ENCODE data around the gene GPC6.
A peak's percentile ranks its signal among the peaks of the same experiment; 100 is the strongest.
"Not testable (repeated sequence)": the region's sequence is repeated elsewhere in the genome, so short reads cannot be mapped to it uniquely, and the experiment has no call there.

GPC6 gene

DNA sequence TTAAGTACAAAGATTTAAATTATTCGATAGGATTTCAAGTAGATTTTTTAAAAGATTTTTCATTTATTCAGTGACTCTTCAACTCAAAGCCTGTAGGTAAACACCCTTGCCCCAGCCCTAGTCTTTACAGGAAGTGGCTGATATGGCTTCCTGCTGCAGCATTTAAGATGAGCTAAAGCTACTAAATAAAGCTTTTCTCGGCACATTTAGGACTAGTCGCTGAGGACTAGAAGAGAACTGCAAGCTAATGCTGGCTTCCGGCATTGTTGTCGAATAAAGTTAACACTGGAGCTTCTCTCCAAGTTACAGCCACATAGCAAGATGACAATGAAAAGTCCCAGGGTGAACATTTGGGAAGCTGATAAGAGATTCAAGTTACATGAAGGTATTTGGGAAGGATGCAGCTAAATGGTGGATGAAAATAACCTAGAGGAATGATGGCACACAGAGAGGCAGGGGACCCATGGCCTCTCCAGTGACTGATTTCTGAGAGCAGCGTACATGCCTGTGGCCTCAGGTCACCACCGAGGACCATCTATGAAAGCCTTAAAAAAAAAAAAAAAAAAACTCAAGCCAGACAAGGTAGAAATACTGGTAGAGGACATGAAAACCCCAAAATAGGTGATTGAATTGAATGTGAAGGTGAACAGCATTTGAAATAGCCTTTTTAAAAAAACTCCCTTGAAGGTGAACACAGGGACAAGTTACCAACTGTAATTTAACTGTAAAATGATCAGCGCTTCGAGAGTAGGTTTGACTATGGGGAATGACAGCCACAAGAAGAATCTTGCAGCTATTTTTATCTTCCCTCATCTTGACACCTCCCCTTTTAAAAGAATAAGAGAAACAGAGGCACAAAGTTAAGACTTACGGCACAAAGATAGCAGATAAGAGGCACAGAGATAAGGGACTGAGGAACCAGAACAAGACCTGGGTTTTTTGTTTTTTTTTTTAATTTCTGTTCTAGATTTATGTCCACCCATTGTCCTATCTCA, 1097.5 kb downstream of the GPC6 start:
- DNase-seq: peak; percentile 65 to 69

DNA sequence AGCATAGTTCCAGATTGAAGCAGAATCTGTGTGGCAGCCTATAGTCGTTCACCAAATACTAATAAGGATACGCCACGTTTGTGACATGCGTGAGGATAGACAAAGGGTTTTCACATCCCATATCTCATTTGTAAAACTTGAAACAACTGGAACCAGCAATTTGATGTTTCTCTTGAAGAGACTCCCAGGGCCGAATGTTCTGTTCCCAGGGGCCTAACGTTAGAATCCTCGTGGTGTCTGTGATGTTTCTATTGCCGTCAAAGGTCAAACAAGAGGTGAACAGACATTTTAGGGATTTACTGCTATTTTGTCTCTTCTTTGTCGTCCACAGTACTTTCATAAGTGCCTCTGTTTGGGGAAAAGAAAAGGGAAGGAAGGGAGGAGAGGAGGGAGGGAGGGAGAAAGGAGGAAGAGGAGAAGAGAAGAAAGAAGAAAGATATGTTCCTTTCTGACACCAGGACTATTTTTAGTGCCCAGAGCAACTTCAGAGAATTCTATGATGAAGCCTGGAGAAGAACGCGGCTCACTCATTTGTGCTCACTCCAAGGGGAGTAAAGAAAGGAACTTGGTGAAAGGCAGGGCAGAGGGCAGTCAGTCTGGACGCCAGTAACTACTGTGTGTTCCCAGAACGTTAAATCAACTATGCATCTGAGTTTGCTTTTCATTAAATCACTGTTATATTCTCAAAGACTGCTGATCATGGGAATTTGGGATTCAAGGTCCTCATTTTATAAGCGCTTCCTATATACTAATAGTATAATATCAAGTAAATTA, 1098.3 kb downstream of the GPC6 start:
- DNase-seq: no peak

DNA sequence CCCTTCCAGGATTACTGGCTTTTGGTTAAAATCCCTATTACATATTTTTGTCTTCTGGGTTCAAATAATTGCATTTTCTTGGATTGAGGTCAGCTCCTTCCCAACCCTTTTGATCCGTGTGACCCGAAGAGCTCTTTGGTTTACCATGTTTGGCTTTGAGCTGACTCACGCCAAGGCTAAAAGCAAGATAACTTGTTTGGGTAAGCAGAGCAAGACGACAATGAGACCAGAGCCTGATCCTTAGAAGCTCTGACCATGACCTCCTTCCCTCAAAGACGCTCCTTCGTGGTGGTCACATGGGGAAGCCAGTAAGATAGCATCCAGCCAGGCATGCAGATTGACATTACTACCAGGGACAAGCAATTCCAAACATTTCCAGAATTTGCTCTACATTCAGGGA, 1099.0 kb downstream of the GPC6 start:
- DNase-seq: no peak

DNA sequence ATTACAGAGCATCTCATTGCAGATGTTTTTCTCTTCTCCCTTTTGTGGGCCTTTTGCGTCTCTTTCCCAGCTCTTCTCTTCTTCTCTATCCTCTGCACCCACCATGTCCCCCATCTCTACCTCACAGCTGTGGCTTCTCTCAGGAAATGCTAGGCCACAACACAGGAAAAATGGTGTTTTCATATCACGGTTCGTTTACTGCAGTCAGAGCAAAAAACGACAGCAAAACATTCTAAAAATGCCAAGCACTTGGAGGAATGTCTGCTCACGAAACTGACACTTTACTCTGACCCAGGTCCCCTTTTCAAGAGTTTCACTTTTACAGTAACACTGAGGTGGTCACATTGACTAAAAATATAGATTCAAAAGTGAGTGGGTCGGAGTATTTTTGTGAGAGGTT, 1100.7 kb downstream of the GPC6 start:
- DNase-seq: no peak

DNA sequence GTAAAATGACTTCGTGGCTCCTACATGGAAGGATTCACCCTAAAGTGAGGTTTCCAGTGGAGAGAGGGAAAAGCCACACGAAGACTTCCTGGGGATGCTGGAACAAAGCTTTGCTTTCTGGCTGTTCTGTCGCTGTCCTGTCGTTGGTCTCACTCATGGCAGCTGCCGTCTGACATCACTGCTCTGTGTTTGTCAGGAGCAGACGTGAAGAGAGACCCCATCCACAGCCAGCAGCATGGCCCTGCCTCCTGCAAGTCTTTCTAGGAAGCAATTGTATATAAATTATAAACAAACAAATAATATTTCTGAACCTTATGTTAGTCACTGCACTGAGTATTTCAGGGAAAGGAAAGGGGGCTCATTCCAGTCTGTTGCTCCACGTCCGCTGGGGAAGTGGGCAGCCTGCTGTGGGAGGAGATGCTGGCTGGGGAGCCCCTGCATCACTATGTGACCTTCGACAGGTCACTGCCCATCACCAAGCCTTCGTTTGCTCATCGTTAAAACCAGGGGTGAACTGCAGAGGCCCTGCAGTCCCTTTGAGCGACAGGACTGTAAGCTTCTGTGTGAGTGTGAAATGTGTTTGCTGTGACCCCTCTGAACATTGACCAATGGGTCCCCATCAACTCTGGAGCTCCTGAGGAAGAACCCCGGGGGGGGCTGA, 1101.9 kb downstream of the GPC6 start:
- no peak for DNase-seq

DNA sequence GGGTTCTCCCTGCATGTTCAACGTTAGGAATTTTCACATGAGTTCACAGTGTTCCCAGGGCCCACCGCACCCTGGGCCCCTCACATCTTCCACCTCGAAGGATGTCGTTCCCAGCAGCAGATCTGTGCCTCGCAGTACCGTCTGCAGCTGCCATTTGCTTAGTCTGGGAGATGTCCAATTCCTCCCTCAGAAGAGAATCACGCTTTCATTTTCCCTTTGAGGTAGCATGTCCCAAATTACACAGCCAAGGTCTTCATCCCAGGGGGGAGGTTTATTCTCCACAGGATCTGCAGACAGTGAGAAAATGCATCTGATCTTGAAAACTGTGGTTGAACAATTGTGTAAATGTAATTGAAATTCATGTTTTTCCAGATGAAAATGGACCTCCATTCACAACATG, 1102.7 kb downstream of the GPC6 start:
- no peak for DNase-seq

DNA sequence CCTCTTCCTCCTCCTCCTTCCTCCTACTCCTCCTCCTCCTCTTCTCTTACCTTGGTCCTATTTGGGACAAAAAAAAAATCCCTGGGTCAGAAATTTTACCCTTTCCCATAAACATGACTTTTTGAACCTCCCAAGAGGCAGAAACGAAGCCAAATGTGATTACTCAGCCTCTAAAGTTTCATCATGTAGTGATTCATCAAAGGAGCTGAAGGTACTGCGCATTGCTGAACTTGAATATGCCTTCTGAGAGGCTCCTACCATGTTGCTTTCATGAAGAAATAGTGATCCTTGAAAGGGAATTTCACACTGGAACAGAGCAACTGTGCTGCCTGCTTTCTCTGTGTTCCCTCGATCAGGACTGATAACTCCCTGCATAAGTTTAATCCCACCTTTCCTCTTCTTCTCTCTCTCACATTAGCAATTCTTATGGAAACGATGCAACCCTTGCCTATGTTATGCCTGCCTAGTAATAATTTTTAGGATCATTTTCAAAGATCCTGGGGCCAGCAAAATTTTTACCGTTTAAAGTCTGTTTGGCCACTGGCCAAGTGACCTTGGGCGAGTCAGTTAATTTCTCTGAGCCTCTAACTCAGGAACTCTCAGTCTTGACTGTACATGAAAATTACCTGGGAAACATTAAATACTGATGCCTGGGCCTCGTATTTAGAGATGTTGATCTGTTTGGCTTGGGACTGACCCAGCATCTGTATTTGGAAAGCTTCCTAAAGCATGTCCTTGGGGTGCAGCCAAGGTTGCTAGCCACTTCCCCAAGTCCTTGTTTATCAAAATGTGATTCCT, 1103.3 kb downstream of the GPC6 start:
- no peak for DNase-seq

DNA sequence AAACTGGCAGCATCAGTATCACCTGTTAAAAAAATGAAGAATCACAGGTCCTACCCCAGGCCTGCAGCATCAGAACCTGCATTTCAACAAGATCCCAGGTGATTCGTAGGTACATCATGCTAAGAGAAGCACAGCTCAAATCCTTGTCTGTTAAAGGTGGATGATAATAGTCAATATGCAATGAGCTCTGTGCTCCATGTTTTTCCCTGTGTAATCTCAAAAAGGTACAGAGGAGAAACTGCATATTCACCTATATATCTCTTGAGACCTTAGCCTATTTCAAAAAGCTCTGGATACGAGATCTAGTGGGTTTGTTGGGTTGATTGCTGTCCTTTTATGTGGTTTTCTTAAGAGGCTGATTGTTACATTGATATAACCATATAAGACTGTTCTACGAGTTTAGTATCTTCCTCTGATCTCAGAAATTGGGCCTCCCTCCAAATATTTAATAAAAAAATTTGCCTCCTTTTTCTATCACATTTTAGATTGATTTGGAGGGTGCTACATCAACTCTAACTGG, 1104.0 kb downstream of the GPC6 start:
- DNase-seq: no peak

DNA sequence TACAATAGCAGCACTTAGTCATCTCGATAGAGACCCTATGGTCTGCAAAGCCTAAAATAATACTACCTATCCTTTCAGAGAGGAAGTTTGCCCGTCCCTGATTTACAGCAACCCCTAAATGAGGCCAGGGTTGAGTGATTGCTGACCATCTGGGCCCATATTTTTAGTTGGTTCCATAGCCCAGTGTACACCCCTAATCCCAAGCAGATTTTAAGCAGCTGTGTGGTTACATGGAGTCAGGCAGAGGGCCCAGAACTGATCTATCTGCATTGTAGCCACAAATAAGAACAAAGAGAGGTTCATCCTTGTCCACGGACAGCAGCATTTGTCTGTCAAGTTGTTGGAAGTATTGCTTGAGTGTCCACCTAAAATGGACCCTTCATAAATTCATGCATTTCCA, 1104.7 kb downstream of the GPC6 start:
- no peak for DNase-seq

DNA sequence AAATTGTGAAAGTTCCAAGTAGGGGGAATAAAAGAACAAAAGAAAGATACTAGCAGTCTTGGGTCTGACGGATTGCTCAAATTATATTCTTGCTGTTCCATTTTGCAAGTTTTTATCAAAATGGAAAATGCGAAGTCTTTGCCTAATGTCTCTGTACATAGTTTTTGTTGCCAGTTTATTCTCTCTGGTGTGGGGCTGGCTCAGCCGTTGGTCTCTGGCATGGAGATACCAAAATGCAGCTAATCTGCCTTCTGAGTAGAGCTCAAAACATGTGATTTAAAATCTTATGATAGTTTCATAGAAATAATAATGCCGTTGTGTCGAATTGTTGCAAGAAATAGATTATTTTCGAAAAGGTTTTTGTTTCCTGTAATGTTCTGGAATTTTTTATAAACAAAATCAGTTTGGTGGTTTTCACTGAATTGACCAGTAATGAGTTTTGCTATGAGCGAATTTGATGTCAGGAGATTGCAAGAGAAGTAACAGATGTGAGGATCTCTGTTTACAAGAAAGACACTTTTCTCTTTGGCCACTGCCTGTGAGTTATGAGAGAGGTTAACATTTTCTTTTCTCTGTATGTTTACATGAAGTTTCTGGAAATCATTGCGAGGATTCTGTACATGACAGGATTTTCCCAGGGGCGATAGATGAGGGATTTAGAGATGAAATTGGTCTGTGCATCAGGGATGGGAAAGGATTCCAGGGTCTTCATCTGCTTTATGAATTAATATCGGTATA, 1105.9 kb downstream of the GPC6 start:
- DNase-seq: no peak

DNA sequence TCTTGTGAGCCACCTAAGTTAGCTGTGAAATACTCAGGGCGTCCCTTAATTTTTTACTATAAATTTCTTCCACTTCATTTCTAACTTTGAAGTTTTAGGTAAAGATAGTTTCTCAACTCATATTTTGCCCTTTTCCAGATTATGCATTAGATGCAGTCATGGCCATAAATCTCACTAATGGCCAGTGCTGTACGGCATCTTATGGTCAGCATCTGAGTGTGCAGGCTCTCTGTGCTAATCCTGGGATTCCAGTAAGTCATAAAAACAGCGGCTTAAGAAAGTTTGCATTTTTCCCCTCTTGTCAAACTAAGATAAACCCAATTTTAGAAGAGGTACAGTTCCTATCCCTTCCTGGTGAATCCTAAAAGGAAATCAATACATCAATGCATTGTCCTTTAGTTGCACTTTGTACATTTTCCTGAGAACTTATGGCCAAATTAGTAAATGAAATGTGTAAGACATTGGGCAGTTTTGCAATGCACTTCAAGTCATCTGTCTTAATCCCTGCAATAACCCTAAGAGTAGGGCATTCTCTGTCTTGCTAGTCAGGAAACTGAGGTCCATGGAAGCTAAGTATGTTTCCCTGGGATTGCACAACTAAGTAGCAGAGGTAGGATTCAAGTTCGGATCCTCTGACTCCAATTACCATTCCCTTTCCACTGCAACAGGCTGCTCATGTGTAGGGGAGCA, 1106.7 kb downstream of the GPC6 start:
- no peak for DNase-seq

DNA sequence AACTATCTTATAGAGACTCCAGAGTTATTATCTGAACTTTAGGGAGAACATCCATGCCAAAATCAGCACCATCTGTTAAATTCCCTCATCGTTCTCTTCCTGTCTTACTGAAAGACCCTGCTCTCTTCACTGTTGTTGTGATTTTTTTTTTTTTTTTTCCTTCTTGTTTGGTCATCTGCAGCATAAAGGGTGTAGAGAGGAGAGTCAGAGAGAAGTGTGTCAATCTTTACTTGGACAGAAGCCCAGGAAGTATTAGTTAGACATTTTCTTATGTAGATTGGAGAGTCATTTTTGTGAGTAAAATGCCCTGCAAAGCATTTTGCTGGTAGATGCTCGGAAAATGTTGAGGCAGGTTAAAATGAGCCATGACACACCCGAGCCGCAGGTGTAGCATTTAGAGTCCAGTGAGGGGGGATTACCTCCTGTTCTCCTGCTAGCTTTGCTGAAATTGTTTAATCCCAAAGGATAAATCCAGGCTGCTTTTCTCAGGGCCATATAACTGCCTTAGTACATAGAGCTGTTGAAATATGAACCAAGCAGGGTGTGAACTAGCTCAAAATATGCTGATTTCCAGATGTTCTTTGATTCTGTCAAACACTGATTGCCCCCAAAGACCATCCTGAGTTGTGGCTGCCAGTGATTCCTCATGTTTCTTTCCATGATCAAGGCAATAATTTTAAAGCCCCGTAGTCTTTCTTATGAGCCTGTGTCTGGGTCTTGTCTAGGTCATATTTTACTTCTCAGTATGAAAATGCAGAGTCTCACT, 1109.3 kb downstream of the GPC6 start:
- DNase-seq: no peak

DNA sequence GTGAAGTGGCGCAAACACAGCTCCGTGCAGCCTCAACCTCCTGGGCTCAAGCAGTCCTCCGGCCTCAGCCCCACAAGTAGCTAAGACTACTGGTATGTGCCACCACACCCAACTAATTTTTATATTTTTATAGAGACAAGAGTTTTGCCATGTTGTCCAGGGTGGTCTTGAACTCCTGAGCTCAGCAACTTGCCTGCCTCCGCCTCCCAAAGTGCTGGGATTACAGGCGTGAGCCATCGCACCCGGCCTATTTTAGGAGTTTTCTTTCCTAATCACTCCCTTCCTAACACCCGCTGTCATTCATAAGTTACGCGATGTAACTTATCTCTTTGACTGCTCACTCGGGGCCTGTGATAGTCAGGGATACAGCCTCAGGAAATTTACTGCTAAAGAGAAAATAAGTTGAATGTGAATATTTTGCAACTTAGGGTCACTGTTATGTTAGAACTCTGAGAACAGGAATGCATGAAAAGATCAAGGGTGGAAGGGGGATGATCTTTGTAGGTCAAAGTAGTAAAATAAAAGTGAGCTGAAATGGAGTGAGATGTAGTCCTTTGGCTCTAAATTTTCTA, 1112.6 kb downstream of the GPC6 start:
- no peak for DNase-seq

DNA sequence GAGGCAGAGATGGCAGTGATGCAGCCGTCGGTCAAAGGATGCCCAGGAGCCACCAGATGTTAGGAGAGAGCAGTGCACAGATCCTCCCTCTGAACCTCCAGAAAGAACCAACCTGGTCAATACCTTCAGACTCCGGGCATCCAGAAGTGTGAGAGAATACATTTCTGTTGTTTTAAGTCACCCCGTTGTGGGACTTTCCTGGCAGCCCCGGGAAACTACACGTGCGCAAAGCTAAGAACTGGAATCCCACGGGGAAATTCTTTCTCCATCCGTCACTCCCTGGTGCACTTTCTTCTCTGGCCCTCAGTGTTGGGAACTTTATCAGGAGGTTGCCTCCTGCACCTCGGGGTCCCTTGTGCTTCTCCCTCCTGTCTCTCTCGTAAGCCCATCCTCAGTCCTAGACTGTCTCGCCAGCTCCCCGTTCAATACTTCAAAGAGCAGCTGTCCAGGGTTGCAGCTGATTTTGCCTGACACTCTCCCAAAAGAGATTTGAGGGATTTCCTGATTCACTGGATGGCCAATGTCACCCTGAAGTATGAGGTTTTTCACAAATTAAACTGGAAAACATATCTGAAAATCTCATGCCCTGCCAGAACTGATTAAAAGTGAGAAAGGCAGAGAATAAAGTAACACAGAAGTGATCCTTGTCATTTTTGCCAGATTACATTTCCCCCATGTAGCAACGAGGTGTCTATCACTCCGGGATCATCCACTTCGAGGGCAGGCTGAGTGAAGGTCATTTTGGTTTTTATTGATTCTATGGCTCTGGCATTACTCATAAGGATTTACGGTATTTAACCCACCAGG, 1116.0 kb downstream of the GPC6 start:
- no peak for DNase-seq

DNA sequence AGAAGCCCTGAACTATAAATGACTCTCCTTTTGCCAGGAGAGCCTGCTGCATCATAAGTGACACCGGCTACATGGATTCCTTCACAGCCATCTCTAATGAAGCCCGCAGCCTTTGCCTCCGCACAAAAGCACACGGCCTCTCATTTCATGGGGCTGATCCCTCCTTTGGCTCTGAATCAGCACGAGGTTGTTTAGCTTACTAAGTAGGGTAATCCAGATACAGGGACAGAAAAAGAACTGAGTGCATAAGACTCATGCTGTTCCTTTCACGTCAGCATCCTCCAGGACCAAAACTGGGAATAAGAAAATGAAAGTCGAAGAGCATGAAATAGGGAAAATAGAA, 1116.6 kb downstream of the GPC6 start:
- no peak for DNase-seq

DNA sequence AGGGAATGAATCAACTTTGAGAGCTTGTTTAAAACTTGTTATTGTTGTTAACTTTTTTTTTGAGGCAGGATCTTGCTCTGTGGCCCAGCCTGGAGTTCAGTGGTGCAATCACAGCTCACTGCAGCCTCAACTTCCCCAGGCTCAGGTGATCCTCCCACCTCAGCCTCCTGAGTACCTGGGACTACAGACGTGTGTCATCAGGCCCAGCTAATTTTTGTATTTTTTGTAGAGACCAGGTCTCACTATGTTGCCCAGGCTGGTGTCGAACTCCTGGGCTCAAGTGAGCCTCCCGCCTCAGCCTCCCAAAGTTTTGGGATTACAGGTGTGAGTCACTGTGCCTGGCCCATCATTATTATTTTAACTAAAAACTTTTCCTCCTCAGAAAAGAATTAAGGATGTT, 1117.1 kb downstream of the GPC6 start:
- DNase-seq: not testable (repeated sequence)

DNA sequence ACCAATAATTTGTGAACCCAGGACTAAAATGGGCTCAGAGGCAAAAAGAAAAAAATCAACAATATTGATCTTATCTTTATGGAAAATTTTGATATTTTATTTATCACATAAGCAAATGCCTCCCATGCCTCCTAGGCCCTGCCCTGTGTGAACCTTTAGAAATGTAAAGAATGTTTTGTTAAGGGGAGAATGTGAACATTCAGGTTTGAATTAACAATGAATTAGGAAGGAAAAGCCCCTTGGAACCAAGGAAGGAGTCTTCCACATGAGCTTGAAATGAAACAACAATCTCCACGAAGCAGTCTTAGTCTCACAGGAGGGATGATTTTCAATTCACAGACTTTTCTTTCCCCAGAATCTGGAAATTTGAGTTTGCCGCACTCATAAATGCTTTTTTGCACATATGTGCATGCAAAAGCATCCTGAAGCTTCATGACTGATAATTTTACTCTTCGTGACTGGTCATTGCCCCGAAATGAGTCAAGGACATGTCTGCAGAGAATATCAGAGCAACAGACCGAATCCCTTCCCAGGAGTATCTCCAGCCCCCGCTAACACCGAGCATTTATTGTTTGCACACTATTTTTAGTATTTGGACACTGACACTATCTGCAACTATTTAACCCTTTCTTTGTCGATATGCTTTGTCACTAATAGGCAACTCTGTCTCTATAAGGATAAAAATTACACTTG, 1117.7 kb downstream of the GPC6 start:
- no peak for DNase-seq
